Osteoblast (primary cell): ENCODE data around the gene IZUMO4. TPM values are rescaled to one million over a fixed set of nuclear protein-coding genes. Genes with fewer than 3 reads are reported as not detected.

Source experiments
- DNase-seq: peaks from one replicate; pipeline ENCODE4 v3.0.0; 2011; ENCODE audit warnings: low spot score, mixed read lengths; ENCODE audit not compliant: insufficient read length; ENCODE audit errors: missing footprints
- H2AFZ ChIP-seq: 2 replicates; pipeline ENCODE4 v1.6.0; 2011; ENCODE audit warnings: mild to moderate bottlenecking, low read length
- H3K27ac ChIP-seq: 2 replicates; pipeline ENCODE4 v1.5.1; 2011; ENCODE audit warnings: mild to moderate bottlenecking, low read depth, low read length, moderate library complexity
- H3K27me3 ChIP-seq: 2 replicates; pipeline ENCODE4 v1.6.0; 2012; ENCODE audit warnings: mild to moderate bottlenecking, control low read depth, inconsistent platforms, low read length, moderate library complexity; ENCODE audit not compliant: insufficient read depth
- H3K36me3 ChIP-seq: 2 replicates; pipeline ENCODE4 v1.5.1; 2011; ENCODE audit warnings: mild to moderate bottlenecking, low read length, control low read depth, moderate library complexity; ENCODE audit not compliant: insufficient read depth
- H3K4me1 ChIP-seq: 2 replicates; pipeline ENCODE4 v1.5.1; 2011; ENCODE audit warnings: mild to moderate bottlenecking, low read length, control low read depth, moderate library complexity; ENCODE audit not compliant: insufficient read depth
- H3K4me2 ChIP-seq: 2 replicates; pipeline ENCODE4 v1.6.0; 2011; ENCODE audit warnings: mild to moderate bottlenecking, low read length; ENCODE audit not compliant: insufficient read depth
- H3K4me3 ChIP-seq: fragments of 200-600 bp; sonication (generic); 3 replicates; pipeline ENCODE4 v1.5.1; 2012; ENCODE audit warnings: mild to moderate bottlenecking, low read length, inconsistent platforms; ENCODE audit not compliant: insufficient read depth
- H3K79me2 ChIP-seq: 2 replicates; pipeline ENCODE4 v1.6.0; 2012; ENCODE audit warnings: mild to moderate bottlenecking, low read length, control low read depth, inconsistent platforms; ENCODE audit not compliant: insufficient read depth
- H3K9me3 ChIP-seq: 2 replicates; pipeline ENCODE4 v1.5.1; 2011; ENCODE audit warnings: low read depth, low read length, control low read depth
- H4K20me1 ChIP-seq: 2 replicates; pipeline ENCODE4 v1.6.0; 2012; ENCODE audit warnings: mild to moderate bottlenecking, low read length, control low read depth; ENCODE audit not compliant: insufficient read depth
- CTCF ChIP-seq: IDR thresholded peaks from 2 replicates; pipeline ENCODE4 v1.5.1; 2011; ENCODE audit warnings: mild to moderate bottlenecking, low read depth, low read length, moderate library complexity; ENCODE audit errors: extremely low read depth
- total RNA-seq: library from RNA; depleted of rRNA; stranded (reverse); fragments of >200 nt; gene quantifications from 2 replicates; pipeline ENCODE4 v1.2.3, GENCODE V29; 2012

Gene IZUMO4
- total RNA-seq, 1 donor = 0.36 TPM

GRCh38 chr19:2118438-2118837, 21.7 kb downstream of the IZUMO4 start:
- DNase-seq = no peak
- Histone ChIP-seq H3K36me3 (peaks cover 85% of the 10 kb centered on the region), H4K20me1 (peaks cover 41% of the 10 kb centered on the region), H3K27ac (no peak overlapping the region), H3K4me2 (no peak overlapping the region), H3K27me3 (no peaks in the 10 kb centered on the region), H3K4me3 (no peak overlapping the region), H3K9me3 (no peaks in the 10 kb centered on the region), H3K79me2 (peaks cover 26% of the 10 kb centered on the region), H3K4me1 (peaks cover 8% of the 10 kb centered on the region), H2AFZ (no peak overlapping the region)
- no peak for TF ChIP-seq CTCF

GRCh38 chr19:2119921-2120785, 23.4 kb downstream of the IZUMO4 start:
- Histone ChIP-seq H3K4me2 (no peak overlapping the region), H3K4me1 (no peaks in the 10 kb centered on the region), H3K27ac (no peak overlapping the region), H3K27me3 (no peaks in the 10 kb centered on the region), H3K36me3 (peaks cover 87% of the 10 kb centered on the region), H2AFZ (no peak overlapping the region), H3K79me2 (peaks cover 29% of the 10 kb centered on the region), H3K9me3 (no peaks in the 10 kb centered on the region), H4K20me1 (peaks cover 37% of the 10 kb centered on the region), H3K4me3 (no peak overlapping the region)
- no peak for DNase-seq
- no peak for TF ChIP-seq CTCF

- no peak overlapping the region for H3K4me2 ChIP-seq
These were observed 24.1 kb downstream of the IZUMO4 start for GRCh38 chr19:2120821-2121220.

More at GRCh38 chr19:2120821-2121220, 24.1 kb downstream of the IZUMO4 start:
- Histone ChIP-seq H3K9me3 (no peaks in the 10 kb centered on the region), H3K27ac (no peak overlapping the region), H3K79me2 (peaks cover 26% of the 10 kb centered on the region), H3K27me3 (no peaks in the 10 kb centered on the region), H4K20me1 (peaks cover 37% of the 10 kb centered on the region), H2AFZ (no peak overlapping the region), H3K4me3 (no peak overlapping the region), H3K4me1 (no peaks in the 10 kb centered on the region), H3K36me3 (peaks cover 86% of the 10 kb centered on the region)
- TF ChIP-seq CTCF = no peak
- DNase-seq = no peak
